Stomach (tissue), 9 donors: Measurements from ENCODE around the gene DYNC1H1. TPM values are rescaled to one million over a fixed set of nuclear protein-coding genes. Genes with fewer than 3 reads are reported as not detected.

Experiments
- DNase-seq, 2 donors: peaks; one replicate each; pipeline versions ENCODE4 v3.0.0 to v3.0.0-alpha.2; 2013 to 2019
- H3K27ac ChIP-seq, 5 donors: fragments of 200-600 bp in 4 of 5; sonication (generic) in 4 of 5; one replicate each; pipeline ENCODE4 v1.5.1; 2013 to 2019; ENCODE audit warnings: mild to moderate bottlenecking in 1 of 5, moderate library complexity in 1 of 5
- H3K27me3 ChIP-seq, 3 donors: fragments of 200-600 bp; sonication (generic); one replicate each; pipeline ENCODE4 v1.5.1; 2017 to 2019; ENCODE audit warnings: mixed run types in 1 of 3
- H3K36me3 ChIP-seq, 4 donors: fragments of 200-600 bp; sonication (generic); 1 replicate in 3 of 4; 2 replicates in 1 of 4; pipeline ENCODE4 v1.5.1; 2016 to 2019
- H3K4me1 ChIP-seq, 4 donors: fragments of 200-600 bp; sonication (generic); one replicate each; pipeline ENCODE4 v1.5.1; 2016 to 2019
- H3K4me3 ChIP-seq, 4 donors: fragments of 200-600 bp; sonication (generic) in 3 of 4; one replicate each; pipeline ENCODE4 v1.5.1; 2016 to 2019; ENCODE audit warnings: mild to moderate bottlenecking in 1 of 4
- H3K9me3 ChIP-seq, 4 donors: fragments of 200-600 bp; sonication (generic); one replicate each; pipeline ENCODE4 v1.5.1; 2016 to 2019
- EP300 ChIP-seq: sonication (generic); formaldehyde crosslinking; IDR thresholded peaks from one replicate; pipeline ENCODE4 v1.6.1; 2017; ENCODE audit warnings: antibody characterized with exemption
- POLR2A ChIP-seq, 4 donors: fragments of 450-650 bp; IDR thresholded peaks; one replicate each; pipeline ENCODE4 v1.6.1; 2016; ENCODE audit warnings: antibody characterized with exemption in 4 of 4, control low read depth in 2 of 4, mild to moderate bottlenecking in 1 of 4, moderate library complexity in 1 of 4
- POLR2AphosphoS5 ChIP-seq, 3 donors: sonication (generic); formaldehyde crosslinking; IDR thresholded peaks; one replicate each; pipeline ENCODE4 v1.6.1; 2016; ENCODE audit warnings: antibody characterized with exemption in 3 of 3
- WGBS, 5 donors: extraction: QIAGEN DNeasy Blood & Tissue Kit in 3 of 5; methylation state at CpG; one replicate each; pipeline versions ENCODE4 v1.1.5 to v1.1.7; 2013 to 2018; 5-methylcytosine and 5-hydroxymethylcytosine counted together
- intact Hi-C: fragments of 100-400 bp; cut with DNase I; formaldehyde crosslinking; loops from one replicate; pipeline ENCODE4 v1.15.1; 2023; ENCODE audit warnings: low total_unique reads
- polyA plus RNA-seq, 3 donors: library from polyadenylated mRNA; stranded (reverse); fragments of 200-250 nt; gene quantifications; one replicate each; pipeline ENCODE4 v1.2.3, GENCODE V29; 2013
- total RNA-seq, 5 donors: library from RNA; depleted of rRNA; stranded (reverse); fragments of >200 nt; gene quantifications; one replicate each; pipeline versions ENCODE4 v1.1.0 to v1.2.3, GENCODE V29; 2014 to 2016
- TF ChIP-seq, protein P1 (sequence below), 7 experiments: fragments of 450-650 bp in 4 of 7; fragments of 200-600 bp in 3 of 7; sonication (generic) in 3 of 7; IDR thresholded peaks; one replicate each; pipeline ENCODE4 v1.5.1; 2016 to 2019; ENCODE audit warnings: antibody characterized with exemption in 7 of 7, control low read depth in 2 of 7, mild to moderate bottlenecking in 1 of 7
- donor health status: healthy with polysubstance abuse.
- donor health status: Bipolar disorder and iron deficiency.
- donor health status: healthy.

Gene DYNC1H1
- total and polyA plus RNA-seq, 8 donors: 52.9 to 651 (median 332) TPM

DNA sequence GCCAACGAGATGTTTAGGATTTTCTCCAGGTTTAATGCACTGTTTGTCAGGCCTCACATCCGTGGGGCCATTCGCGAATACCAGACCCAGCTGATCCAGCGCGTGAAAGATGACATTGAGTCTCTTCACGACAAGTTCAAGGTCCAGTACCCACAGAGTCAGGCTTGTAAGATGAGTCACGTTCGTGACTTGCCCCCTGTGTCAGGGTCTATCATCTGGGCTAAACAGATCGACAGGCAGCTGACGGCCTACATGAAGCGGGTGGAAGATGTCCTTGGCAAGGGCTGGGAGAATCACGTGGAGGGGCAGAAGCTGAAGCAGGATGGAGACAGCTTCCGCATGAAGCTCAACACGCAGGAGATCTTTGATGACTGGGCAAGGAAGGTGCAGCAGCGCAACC lies 21.6 kb downstream of the DYNC1H1 start:
- Histone ChIP-seq H3K36me3 (peaks cover 89 to 100% (median 100%) of the 10 kb centered on the region in 4 donors), H3K27me3 (no peaks in the 10 kb centered on the region), H3K4me1 (peaks cover 0 to 5% (median 4%) of the 10 kb centered on the region in 4 donors), H3K4me3 (no peak overlapping the region), H3K9me3 (no peaks in the 10 kb centered on the region), H3K27ac (no peak overlapping the region)
- DNase-seq: no peak
- intact Hi-C loops: no loop called here
- WGBS, 5 donors: 92 to 94% (median 93%) methylated on average over 16 of the region's 16 CpGs
- no peak for TF ChIP-seq POLR2A (IDR thresholded peaks at IDR 0.05)
- no peak for TF ChIP-seq EP300
- TF ChIP-seq, protein P1, sequence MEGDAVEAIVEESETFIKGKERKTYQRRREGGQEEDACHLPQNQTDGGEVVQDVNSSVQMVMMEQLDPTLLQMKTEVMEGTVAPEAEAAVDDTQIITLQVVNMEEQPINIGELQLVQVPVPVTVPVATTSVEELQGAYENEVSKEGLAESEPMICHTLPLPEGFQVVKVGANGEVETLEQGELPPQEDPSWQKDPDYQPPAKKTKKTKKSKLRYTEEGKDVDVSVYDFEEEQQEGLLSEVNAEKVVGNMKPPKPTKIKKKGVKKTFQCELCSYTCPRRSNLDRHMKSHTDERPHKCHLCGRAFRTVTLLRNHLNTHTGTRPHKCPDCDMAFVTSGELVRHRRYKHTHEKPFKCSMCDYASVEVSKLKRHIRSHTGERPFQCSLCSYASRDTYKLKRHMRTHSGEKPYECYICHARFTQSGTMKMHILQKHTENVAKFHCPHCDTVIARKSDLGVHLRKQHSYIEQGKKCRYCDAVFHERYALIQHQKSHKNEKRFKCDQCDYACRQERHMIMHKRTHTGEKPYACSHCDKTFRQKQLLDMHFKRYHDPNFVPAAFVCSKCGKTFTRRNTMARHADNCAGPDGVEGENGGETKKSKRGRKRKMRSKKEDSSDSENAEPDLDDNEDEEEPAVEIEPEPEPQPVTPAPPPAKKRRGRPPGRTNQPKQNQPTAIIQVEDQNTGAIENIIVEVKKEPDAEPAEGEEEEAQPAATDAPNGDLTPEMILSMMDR (IDR thresholded peaks at IDR 0.05): no peak
- TF ChIP-seq POLR2AphosphoS5 (IDR thresholded peaks at IDR 0.05): no peak

DNA sequence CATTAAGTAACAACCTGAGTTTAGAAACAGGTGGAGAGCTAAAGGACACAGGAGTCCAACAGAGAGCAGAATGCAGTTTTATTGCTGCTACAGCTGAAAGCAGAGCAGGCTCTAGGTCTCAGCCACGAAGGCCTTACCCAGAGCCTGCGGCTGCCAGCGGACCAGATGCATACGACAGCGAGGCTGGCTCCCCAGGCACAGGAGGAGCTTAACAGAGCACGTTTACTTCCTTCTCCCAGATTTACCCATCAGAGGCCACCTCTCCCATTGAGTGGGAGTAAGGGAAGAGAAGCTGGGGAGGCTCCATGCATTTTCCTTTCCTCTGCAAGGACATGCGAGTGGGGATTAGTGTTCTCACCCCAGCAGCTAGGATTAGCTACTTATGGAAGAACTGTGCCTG lies 22.6 kb downstream of the DYNC1H1 start:
- TF ChIP-seq POLR2AphosphoS5 (IDR thresholded peaks at IDR 0.05): no peak
- TF ChIP-seq, protein P1 (IDR thresholded peaks at IDR 0.05): no peak
- no peak for TF ChIP-seq POLR2A (IDR thresholded peaks at IDR 0.05)
- no peak for TF ChIP-seq EP300
- Histone ChIP-seq H3K27me3 (no peaks in the 10 kb centered on the region), H3K4me1 (no peaks in the 10 kb centered on the region), H3K36me3 (peaks cover 89 to 100% (median 100%) of the 10 kb centered on the region in 4 donors), H3K27ac (no peak overlapping the region), H3K9me3 (no peaks in the 10 kb centered on the region), H3K4me3 (no peak overlapping the region)
- DNase-seq: no peak
- 79 to 94% (median 93%) methylated on average over 7 of the region's 7 CpGs for WGBS, 5 donors
- intact Hi-C loops: no loop called here

DNA sequence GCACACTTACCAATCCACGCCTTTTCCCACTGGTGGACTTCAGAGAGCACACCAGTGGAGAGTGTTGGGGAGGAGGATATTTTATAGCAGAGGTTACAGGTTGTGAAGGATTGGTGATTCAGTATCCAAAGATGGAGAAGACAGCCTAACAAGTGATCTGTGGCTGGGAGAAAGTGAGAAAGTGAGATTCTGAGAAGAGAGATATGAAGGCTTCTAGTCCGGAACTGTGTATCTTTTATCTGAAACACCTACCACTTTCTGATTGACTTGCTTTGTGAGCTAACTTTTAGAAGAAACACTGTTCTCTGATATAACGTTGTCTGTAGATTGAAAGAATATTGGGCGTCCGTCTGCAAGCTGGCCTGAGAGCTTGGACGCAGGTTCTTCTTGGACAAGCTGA lies 24.0 kb downstream of the DYNC1H1 start:
- TF ChIP-seq POLR2A (IDR thresholded peaks at IDR 0.05) (no peak), EP300 (no peak), POLR2AphosphoS5 (IDR thresholded peaks at IDR 0.05) (no peak)
- TF ChIP-seq, protein P1 (IDR thresholded peaks at IDR 0.05): no peak
- H3K4me3 ChIP-seq: no peak overlapping the region
- no peaks in the 10 kb centered on the region for H3K9me3 ChIP-seq
- no peaks in the 10 kb centered on the region for H3K4me1 ChIP-seq
- intact Hi-C loops: no loop called here
- no peaks in the 10 kb centered on the region for H3K27me3 ChIP-seq
- H3K27ac ChIP-seq: no peak overlapping the region
- WGBS, 5 donors: 85 to 92% (median 87%) methylated on average over 6 of the region's 6 CpGs
- H3K36me3 ChIP-seq: peaks cover 89 to 100% (median 100%) of the 10 kb centered on the region in 4 donors
- DNase-seq: no peak

DNA sequence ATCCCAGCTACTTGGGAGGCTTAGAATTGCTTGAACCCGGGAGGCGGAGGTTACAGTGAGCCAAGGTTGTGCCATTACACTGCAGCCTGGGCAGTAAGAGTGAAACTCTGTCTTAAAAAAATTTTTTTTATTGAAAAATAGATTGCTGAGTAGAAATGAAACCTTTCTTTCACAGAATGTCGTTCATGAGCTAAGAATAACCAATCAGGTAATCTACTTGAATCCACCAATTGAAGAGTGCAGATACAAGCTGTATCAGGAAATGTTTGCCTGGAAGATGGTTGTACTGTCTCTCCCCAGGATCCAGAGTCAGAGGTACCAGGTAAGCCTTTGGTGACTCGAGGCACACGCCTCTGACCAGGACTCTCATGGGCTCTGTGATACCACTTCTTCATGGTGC lies 27.0 kb downstream of the DYNC1H1 start:
- Histone ChIP-seq H3K4me3 (no peak overlapping the region), H3K27ac (no peak overlapping the region), H3K9me3 (no peaks in the 10 kb centered on the region), H3K4me1 (no peaks in the 10 kb centered on the region), H3K36me3 (peaks cover 100% of the 10 kb centered on the region in 4 donors), H3K27me3 (no peaks in the 10 kb centered on the region)
- intact Hi-C loops: no loop called here
- DNase-seq: no peak
- TF ChIP-seq, protein P1 (IDR thresholded peaks at IDR 0.05): no peak
- TF ChIP-seq EP300: no peak
- no peak for TF ChIP-seq POLR2A (IDR thresholded peaks at IDR 0.05)
- TF ChIP-seq POLR2AphosphoS5 (IDR thresholded peaks at IDR 0.05): no peak
- WGBS, 5 donors: 81 to 90% (median 88%) methylated on average over 5 of the region's 5 CpGs
